Panc1 (cell line): ENCODE results near the gene NFE2L1.

Experiments used
- POLR2AphosphoS5 ChIP-seq: IDR thresholded peaks from 2 replicates; pipeline ENCODE4 v1.6.1; 2012; ENCODE audit warnings: mild to moderate bottlenecking, low read depth, low read length, moderate library complexity
- REST ChIP-seq, 2 experiments: IDR thresholded peaks; 2 replicates each; pipeline ENCODE4 v1.6.1; 2011 to 2012; ENCODE audit warnings: low read depth in 2 of 2, control low read depth in 1 of 2, low read length in 1 of 2, mild to moderate bottlenecking in 1 of 2, moderate library complexity in 1 of 2; ENCODE audit not compliant: insufficient read depth in 1 of 2
- SIN3A ChIP-seq: IDR thresholded peaks from 2 replicates; pipeline ENCODE4 v1.6.1; 2012; ENCODE audit warnings: low read depth, mild to moderate bottlenecking, low read length, moderate library complexity, borderline replicate concordance; ENCODE audit not compliant: insufficient read depth
- TF ChIP-seq, protein P1 (sequence below): fragments of 450-650 bp; IDR thresholded peaks from 2 replicates; pipeline ENCODE4 v1.5.1; 2017; ENCODE audit warnings: mild to moderate bottlenecking

GRCh38 chr17:48056246-48056745 lies 8.1 kb downstream of the NFE2L1 start:
- TF ChIP-seq, protein P1, sequence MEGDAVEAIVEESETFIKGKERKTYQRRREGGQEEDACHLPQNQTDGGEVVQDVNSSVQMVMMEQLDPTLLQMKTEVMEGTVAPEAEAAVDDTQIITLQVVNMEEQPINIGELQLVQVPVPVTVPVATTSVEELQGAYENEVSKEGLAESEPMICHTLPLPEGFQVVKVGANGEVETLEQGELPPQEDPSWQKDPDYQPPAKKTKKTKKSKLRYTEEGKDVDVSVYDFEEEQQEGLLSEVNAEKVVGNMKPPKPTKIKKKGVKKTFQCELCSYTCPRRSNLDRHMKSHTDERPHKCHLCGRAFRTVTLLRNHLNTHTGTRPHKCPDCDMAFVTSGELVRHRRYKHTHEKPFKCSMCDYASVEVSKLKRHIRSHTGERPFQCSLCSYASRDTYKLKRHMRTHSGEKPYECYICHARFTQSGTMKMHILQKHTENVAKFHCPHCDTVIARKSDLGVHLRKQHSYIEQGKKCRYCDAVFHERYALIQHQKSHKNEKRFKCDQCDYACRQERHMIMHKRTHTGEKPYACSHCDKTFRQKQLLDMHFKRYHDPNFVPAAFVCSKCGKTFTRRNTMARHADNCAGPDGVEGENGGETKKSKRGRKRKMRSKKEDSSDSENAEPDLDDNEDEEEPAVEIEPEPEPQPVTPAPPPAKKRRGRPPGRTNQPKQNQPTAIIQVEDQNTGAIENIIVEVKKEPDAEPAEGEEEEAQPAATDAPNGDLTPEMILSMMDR: no peak
- TF ChIP-seq SIN3A (no peak), POLR2AphosphoS5 (no peak), REST (IDR thresholded peaks at IDR 0.05; ENCODE audit: insufficient read depth in 1 of 2, low read depth in 2 of 2, low read length in 1 of 2) (no peak)
